Astrocyte (in vitro differentiated cells and primary cell): ENCODE data around the gene DOCK10. TPM values are rescaled to one million over a fixed set of nuclear protein-coding genes. Genes with fewer than 3 reads are reported as not detected.

ENCODE experiments used
- DNase-seq: peaks from one replicate; pipeline ENCODE4 v3.0.0-alpha.2; 2010; ENCODE audit warnings: low read depth
- FAIRE-seq: peaks from 2 replicates; lab custom pipeline; 2011; peaks lifted over from hg19 to GRCh38; lab: Jason Lieb, UNC
- H2AFZ ChIP-seq: 2 replicates; pipeline ENCODE4 v1.6.0; 2012; ENCODE audit warnings: low read depth, low read length, inconsistent platforms
- H3K27ac ChIP-seq: 2 replicates; pipeline ENCODE4 v1.5.1; 2011; ENCODE audit warnings: low read depth, low read length, inconsistent platforms
- H3K27me3 ChIP-seq: 2 replicates; pipeline ENCODE4 v1.6.0; 2011; ENCODE audit warnings: low read length, inconsistent platforms; ENCODE audit not compliant: insufficient read depth
- H3K36me3 ChIP-seq: 2 replicates; pipeline ENCODE4 v1.5.1; 2011; ENCODE audit warnings: low read length, inconsistent platforms; ENCODE audit not compliant: insufficient read depth
- H3K4me1 ChIP-seq: 2 replicates; pipeline ENCODE4 v1.5.1; 2011; ENCODE audit warnings: low read length, inconsistent platforms; ENCODE audit not compliant: insufficient read depth
- H3K4me2 ChIP-seq: 2 replicates; pipeline ENCODE4 v1.6.0; 2012; ENCODE audit warnings: low read length, inconsistent platforms
- H3K4me3 ChIP-seq: 2 replicates; pipeline ENCODE4 v1.5.1; 2011; ENCODE audit warnings: low read depth, mild to moderate bottlenecking, low read length, inconsistent platforms; ENCODE audit not compliant: insufficient read depth
- H3K79me2 ChIP-seq: 2 replicates; pipeline ENCODE4 v1.6.0; 2012; ENCODE audit warnings: mild to moderate bottlenecking, low read length, inconsistent platforms; ENCODE audit not compliant: insufficient read depth
- H3K9ac ChIP-seq: 2 replicates; pipeline ENCODE4 v1.6.0; 2012; ENCODE audit warnings: mild to moderate bottlenecking, low read length, inconsistent platforms
- H3K9me3 ChIP-seq: 2 replicates; pipeline ENCODE4 v1.5.1; 2012; ENCODE audit warnings: low read depth, mild to moderate bottlenecking, low read length, inconsistent platforms; ENCODE audit not compliant: insufficient read depth
- H4K20me1 ChIP-seq: 2 replicates; pipeline ENCODE4 v1.6.0; 2012; ENCODE audit warnings: low read length, inconsistent platforms; ENCODE audit not compliant: insufficient read depth
- H3K27ac Mint-ChIP-seq: one replicate; pipeline ENCODE4 v1.8.0; 2021; ENCODE audit warnings: mild to moderate bottlenecking, mixed read lengths; ENCODE audit not compliant: unreplicated experiment
- H3K27me3 Mint-ChIP-seq: one replicate; pipeline ENCODE4 v1.8.0; 2021; ENCODE audit warnings: low read depth, mixed read lengths; ENCODE audit not compliant: unreplicated experiment
- H3K36me3 Mint-ChIP-seq: one replicate; pipeline ENCODE4 v1.8.0; 2021; ENCODE audit warnings: low read depth, mixed read lengths; ENCODE audit not compliant: unreplicated experiment
- H3K4me1 Mint-ChIP-seq: one replicate; pipeline ENCODE4 v1.8.0; 2021; ENCODE audit warnings: low read depth, mixed read lengths; ENCODE audit not compliant: unreplicated experiment
- H3K4me3 Mint-ChIP-seq: one replicate; pipeline ENCODE4 v1.8.0; 2021; ENCODE audit warnings: mild to moderate bottlenecking, moderate library complexity, mixed read lengths; ENCODE audit not compliant: unreplicated experiment
- H3K9me3 Mint-ChIP-seq: one replicate; pipeline ENCODE4 v1.8.0; 2021; ENCODE audit warnings: mild to moderate bottlenecking, mixed read lengths; ENCODE audit not compliant: unreplicated experiment
- EZH2 ChIP-seq: IDR thresholded peaks from 2 replicates; pipeline ENCODE4 v1.6.1; 2012; ENCODE audit warnings: mild to moderate bottlenecking, low read length, inconsistent platforms; ENCODE audit not compliant: insufficient read depth
- total RNA-seq: library from RNA; stranded (reverse); gene quantifications from 2 replicates; pipeline ENCODE4 v1.2.1, GENCODE V29; 2021
- TF ChIP-seq, protein P1 (sequence below): IDR thresholded peaks from 2 replicates; pipeline ENCODE4 v1.5.1; 2011; ENCODE audit warnings: low read depth, mild to moderate bottlenecking, inconsistent platforms, low read length, moderate library complexity; ENCODE audit not compliant: insufficient read depth

DOCK10 gene
- total RNA-seq, 1 donor from 2014 or later = 7.7 TPM

DNA sequence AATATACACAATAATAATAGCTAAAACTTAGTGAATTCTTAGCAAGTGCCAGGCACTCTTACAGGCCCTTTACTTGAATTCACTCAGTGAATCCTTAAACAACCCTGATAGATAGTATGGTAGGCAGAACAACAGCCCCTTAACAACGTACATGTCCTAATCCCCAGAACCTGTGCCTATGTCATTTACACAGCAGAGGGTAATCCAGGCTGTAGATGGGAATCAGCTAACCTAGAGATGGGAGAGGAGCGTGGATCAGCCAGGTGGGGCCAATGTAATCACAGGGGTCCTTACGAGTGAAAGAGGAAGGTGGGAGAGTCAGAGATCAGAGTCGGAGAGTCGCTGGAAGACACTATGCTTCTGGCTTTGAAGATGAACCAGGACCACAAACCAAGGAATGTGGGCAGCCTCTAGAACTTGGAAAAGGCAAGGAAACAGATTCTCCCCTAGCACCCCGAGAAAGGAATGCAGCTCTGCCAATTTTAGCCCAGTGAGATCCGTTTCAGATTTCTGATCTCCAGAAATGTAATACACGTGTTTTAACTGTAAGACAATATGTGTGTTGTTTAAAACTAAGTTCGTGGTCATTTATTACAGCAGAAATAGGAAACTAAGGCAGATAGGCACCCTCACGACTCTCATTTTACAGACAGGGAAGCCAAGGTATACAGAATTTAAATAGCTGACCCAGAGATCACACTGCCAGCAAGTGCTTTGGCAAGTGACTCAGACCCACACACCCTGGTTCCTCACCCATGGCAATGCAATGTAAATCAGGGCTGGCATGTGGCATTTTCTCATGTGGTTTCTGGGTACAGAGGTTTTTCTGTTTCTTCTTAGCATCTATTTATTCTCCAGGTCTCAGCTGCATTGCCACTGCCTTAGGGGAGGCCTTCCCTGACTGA, 68.9 kb downstream of the DOCK10 start:
- H3K79me2 ChIP-seq = no peaks in the 10 kb centered on the region
- no peaks in the 10 kb centered on the region for H3K9me3 Mint-ChIP-seq
- DNase-seq (no peak), FAIRE-seq (no peak)
- peaks cover 3% of the 10 kb centered on the region for H4K20me1 ChIP-seq
- H3K4me2 ChIP-seq = no peak overlapping the region
- H3K4me1 Mint-ChIP-seq = peaks cover 13% of the 10 kb centered on the region
- no peaks in the 10 kb centered on the region for H3K27me3 Mint-ChIP-seq
- H3K36me3 Mint-ChIP-seq = no peaks in the 10 kb centered on the region
- no peak overlapping the region for H3K4me3 Mint-ChIP-seq
- H3K4me1 ChIP-seq = no peaks in the 10 kb centered on the region
- H3K27me3 ChIP-seq = no peaks in the 10 kb centered on the region
- no peak overlapping the region for H3K4me3 ChIP-seq
- no peak for TF ChIP-seq EZH2
- TF ChIP-seq, protein P1, sequence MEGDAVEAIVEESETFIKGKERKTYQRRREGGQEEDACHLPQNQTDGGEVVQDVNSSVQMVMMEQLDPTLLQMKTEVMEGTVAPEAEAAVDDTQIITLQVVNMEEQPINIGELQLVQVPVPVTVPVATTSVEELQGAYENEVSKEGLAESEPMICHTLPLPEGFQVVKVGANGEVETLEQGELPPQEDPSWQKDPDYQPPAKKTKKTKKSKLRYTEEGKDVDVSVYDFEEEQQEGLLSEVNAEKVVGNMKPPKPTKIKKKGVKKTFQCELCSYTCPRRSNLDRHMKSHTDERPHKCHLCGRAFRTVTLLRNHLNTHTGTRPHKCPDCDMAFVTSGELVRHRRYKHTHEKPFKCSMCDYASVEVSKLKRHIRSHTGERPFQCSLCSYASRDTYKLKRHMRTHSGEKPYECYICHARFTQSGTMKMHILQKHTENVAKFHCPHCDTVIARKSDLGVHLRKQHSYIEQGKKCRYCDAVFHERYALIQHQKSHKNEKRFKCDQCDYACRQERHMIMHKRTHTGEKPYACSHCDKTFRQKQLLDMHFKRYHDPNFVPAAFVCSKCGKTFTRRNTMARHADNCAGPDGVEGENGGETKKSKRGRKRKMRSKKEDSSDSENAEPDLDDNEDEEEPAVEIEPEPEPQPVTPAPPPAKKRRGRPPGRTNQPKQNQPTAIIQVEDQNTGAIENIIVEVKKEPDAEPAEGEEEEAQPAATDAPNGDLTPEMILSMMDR = no peak
- no peaks in the 10 kb centered on the region for H3K9me3 ChIP-seq
- no peak overlapping the region for H3K27ac Mint-ChIP-seq
- no peak overlapping the region for H2AFZ ChIP-seq
- no peaks in the 10 kb centered on the region for H3K36me3 ChIP-seq
- no peak overlapping the region for H3K9ac ChIP-seq
- H3K27ac ChIP-seq = no peak overlapping the region

DNA sequence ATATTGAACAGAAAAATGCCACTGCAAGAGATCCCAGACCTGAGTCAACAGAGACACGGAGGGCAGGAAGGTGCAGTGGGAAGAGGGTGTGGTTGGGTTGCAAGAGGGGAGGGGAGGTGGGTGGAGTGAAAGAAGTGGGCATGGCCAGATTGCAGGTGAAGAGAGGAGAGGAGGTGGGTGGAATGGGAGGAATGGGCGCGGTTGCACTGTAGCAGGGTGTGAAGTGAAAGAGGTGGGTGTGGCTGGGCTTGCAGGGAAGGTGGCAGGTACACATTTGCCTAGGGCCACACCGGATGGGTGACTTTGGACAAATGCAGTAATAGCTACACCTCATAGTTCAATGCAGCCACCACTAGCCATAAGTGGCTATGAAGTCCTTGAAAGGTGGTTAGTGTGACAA, 71.1 kb downstream of the DOCK10 start:
- H3K4me1 Mint-ChIP-seq = peaks cover 11% of the 10 kb centered on the region
- Histone ChIP-seq H3K9ac (no peak overlapping the region), H3K79me2 (no peaks in the 10 kb centered on the region), H3K9me3 (no peaks in the 10 kb centered on the region), H3K27me3 (no peaks in the 10 kb centered on the region), H3K4me2 (no peak overlapping the region), H3K4me3 (no peak overlapping the region), H4K20me1 (peaks cover 3% of the 10 kb centered on the region), H3K36me3 (no peaks in the 10 kb centered on the region), H2AFZ (no peak overlapping the region), H3K4me1 (no peaks in the 10 kb centered on the region), H3K27ac (no peak overlapping the region)
- H3K27ac Mint-ChIP-seq = no peak overlapping the region
- H3K9me3 Mint-ChIP-seq = no peaks in the 10 kb centered on the region
- H3K36me3 Mint-ChIP-seq = no peaks in the 10 kb centered on the region
- DNase-seq (no peak), FAIRE-seq (no peak)
- TF ChIP-seq, protein P1 = no peak
- H3K4me3 Mint-ChIP-seq = no peak overlapping the region
- H3K27me3 Mint-ChIP-seq = no peaks in the 10 kb centered on the region

DNA sequence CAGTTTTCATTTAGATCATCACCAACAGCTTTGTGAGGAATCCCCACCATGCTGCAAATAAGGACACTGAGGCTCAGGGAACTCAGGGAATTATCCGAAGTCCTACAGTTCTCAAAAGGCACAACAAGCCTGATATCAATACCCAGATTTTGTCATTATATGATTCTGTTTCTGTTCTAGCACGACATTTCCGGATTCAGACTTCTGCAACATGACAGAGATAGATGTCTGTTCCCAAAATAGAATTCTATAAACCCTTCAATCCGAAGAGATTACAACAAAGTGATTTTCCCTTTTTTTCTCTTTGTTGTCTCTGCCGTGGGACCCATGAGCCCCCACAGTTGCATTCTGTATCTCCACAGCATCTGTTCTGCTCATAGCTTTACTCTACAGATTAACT, 72.0 kb downstream of the DOCK10 start:
- Mint-ChIP-seq H3K27me3 (no peaks in the 10 kb centered on the region), H3K27ac (no peak overlapping the region), H3K36me3 (no peaks in the 10 kb centered on the region), H3K9me3 (no peaks in the 10 kb centered on the region), H3K4me1 (peaks cover 8% of the 10 kb centered on the region), H3K4me3 (no peak overlapping the region)
- H3K27me3 ChIP-seq = no peaks in the 10 kb centered on the region
- H3K4me2 ChIP-seq = no peak overlapping the region
- H4K20me1 ChIP-seq = peaks cover 3% of the 10 kb centered on the region
- no peaks in the 10 kb centered on the region for H3K4me1 ChIP-seq
- DNase-seq = no peak
- no peak overlapping the region for H2AFZ ChIP-seq
- no peaks in the 10 kb centered on the region for H3K79me2 ChIP-seq
- H3K4me3 ChIP-seq = no peak overlapping the region
- TF ChIP-seq EZH2 = no peak
- H3K9ac ChIP-seq = no peak overlapping the region
- no peaks in the 10 kb centered on the region for H3K9me3 ChIP-seq
- FAIRE-seq = no peak
- no peaks in the 10 kb centered on the region for H3K36me3 ChIP-seq
- H3K27ac ChIP-seq = no peak overlapping the region
